HG02588 (cell line): ENCODE data around the gene CALR3.
"Not testable (repeated sequence)": the region's sequence is repeated elsewhere in the genome, so short reads cannot be mapped to it uniquely, and the experiment has no call there.

Experiments
- ATAC-seq: cut with Tn5 transposase; IDR thresholded peaks from one replicate; pipeline ENCODE4 v1.9.1; 2021; ENCODE audit warnings: mild to moderate bottlenecking, moderate library complexity; ENCODE audit not compliant: unreplicated experiment

CALR3 gene

GRCh38 chr19:16497042-16497441, 1.1 kb upstream of the CALR3 start:
- no peak for ATAC-seq

- ATAC-seq: no peak
Measured at GRCh38 chr19:16496613-16496983, 631 bp upstream of the CALR3 start.

- ATAC-seq: not testable (repeated sequence)
Measured at GRCh38 chr19:16486476-16486875, 9.5 kb downstream of the CALR3 start.

- ATAC-seq: no peak
Measured at GRCh38 chr19:16482745-16483144, 13.2 kb downstream of the CALR3 start.

- no peak for ATAC-seq
Measured at GRCh38 chr19:16477311-16477710, 18.7 kb downstream of the CALR3 start.

GRCh38 chr19:16476401-16476800, 19.6 kb downstream of the CALR3 start:
- ATAC-seq: no peak

- ATAC-seq: no peak
Measured at GRCh38 chr19:16473875-16474392, 22.0 kb downstream of the CALR3 start.

GRCh38 chr19:16472992-16473391, 23.0 kb downstream of the CALR3 start:
- ATAC-seq: no peak

- not testable (repeated sequence) for ATAC-seq
Measured at GRCh38 chr19:16472559-16472899, 23.4 kb downstream of the CALR3 start.

GRCh38 chr19:16470911-16471811, 24.8 kb downstream of the CALR3 start:
- ATAC-seq: peak; percentile 16

- no peak for ATAC-seq
Measured at GRCh38 chr19:16470541-16470910, 25.4 kb downstream of the CALR3 start.

GRCh38 chr19:16467581-16467980, 28.4 kb downstream of the CALR3 start:
- ATAC-seq: no peak

- not testable (repeated sequence) for ATAC-seq
Measured at GRCh38 chr19:16466802-16467427, 29.1 kb downstream of the CALR3 start.

GRCh38 chr19:16465239-16465638, 30.7 kb downstream of the CALR3 start:
- no peak for ATAC-seq

- ATAC-seq: no peak
Measured at GRCh38 chr19:16463991-16464575, 31.9 kb downstream of the CALR3 start.

GRCh38 chr19:16463341-16463990, 32.5 kb downstream of the CALR3 start:
- ATAC-seq: no peak

GRCh38 chr19:16462757-16463250, 33.2 kb downstream of the CALR3 start:
- no peak for ATAC-seq

GRCh38 chr19:16461630-16462051, 34.3 kb downstream of the CALR3 start:
- ATAC-seq: no peak

- ATAC-seq: no peak
Measured at GRCh38 chr19:16460454-16460853, 35.5 kb downstream of the CALR3 start.

GRCh38 chr19:16459680-16460079, 36.3 kb downstream of the CALR3 start:
- no peak for ATAC-seq
